Heart right ventricle (tissue), 16 donors: ENCODE measurements around the gene FUBP3. TPM values are rescaled to one million over a fixed set of nuclear protein-coding genes. Genes with fewer than 3 reads are reported as not detected.
"Not testable (repeated sequence)": the region's sequence is repeated elsewhere in the genome, so short reads cannot be mapped to it uniquely, and the experiment has no call there.

Source experiments
- ATAC-seq, 8 donors: fragments of 200-7000 bp; cut with Tn5 transposase; one replicate each; pipeline ENCODE4 v1.9.1; 2020; ENCODE audit warnings: mild to moderate bottlenecking in 8 of 8, moderate library complexity in 8 of 8, moderate number of reproducible peaks in 1 of 8
- DNase-seq, 2 donors: peaks; one replicate each; pipeline ENCODE4 v3.0.0-alpha.2; 2020
- H3K27ac ChIP-seq, 10 donors: fragments of 200-600 bp; sonication (generic) in 2 of 10; one replicate each; pipeline versions ENCODE4 v1.5.0 to v1.8.0; 2020 to 2022; ENCODE audit warnings: mild to moderate bottlenecking in 3 of 10
- H3K27me3 ChIP-seq, 7 donors: fragments of 200-600 bp; one replicate each; pipeline ENCODE4 v1.8.0; 2021 to 2022; ENCODE audit warnings: mild to moderate bottlenecking in 2 of 7
- H3K36me3 ChIP-seq, 9 donors: fragments of 200-600 bp; sonication (generic) in 1 of 9; one replicate each; pipeline versions ENCODE4 v1.5.0 to v1.8.0; 2020 to 2022; ENCODE audit warnings: mild to moderate bottlenecking in 2 of 9
- H3K4me1 ChIP-seq, 9 donors: fragments of 200-600 bp; sonication (generic) in 1 of 9; one replicate each; pipeline versions ENCODE4 v1.5.0 to v1.8.0; 2020 to 2022; ENCODE audit warnings: mild to moderate bottlenecking in 4 of 9
- H3K4me3 ChIP-seq, 10 donors: fragments of 200-600 bp; sonication (generic) in 2 of 10; one replicate each; pipeline versions ENCODE4 v1.5.0 to v1.8.0; 2020 to 2022; ENCODE audit warnings: mild to moderate bottlenecking in 7 of 10, moderate library complexity in 2 of 10
- H3K9me3 ChIP-seq, 11 donors: fragments of 200-600 bp in 10 of 11; sonication (generic) in 2 of 11; one replicate each; pipeline versions ENCODE4 v1.5.0 to v1.8.0; 2013 to 2022; ENCODE audit warnings: mild to moderate bottlenecking in 2 of 11, control low read depth in 1 of 11, moderate library complexity in 1 of 11
- WGBS, 2 donors: extraction: QIAGEN DNeasy Blood & Tissue Kit; methylation state at CpG; one replicate each; pipeline ENCODE4 v1.1.7; 2013; ENCODE audit warnings: inconsistent platforms in 1 of 2; 5-methylcytosine and 5-hydroxymethylcytosine counted together
- intact Hi-C, 10 donors: fragments of 100-400 bp; cut with DNase I; formaldehyde crosslinking; loops; one replicate each; pipeline versions ENCODE4 v1.11.1 to v1.14.2; 2022
- polyA plus RNA-seq, 2 donors: library from polyadenylated mRNA; stranded (reverse); fragments of 200-250 nt; gene quantifications; one replicate each; pipeline ENCODE4 v1.2.3, GENCODE V29; 2013
- total RNA-seq, 10 donors: library from RNA; stranded (reverse); fragmentation: NEBNext Ultra II Directional in 3 of 10; extraction: Animal tissue kit (Norgen Biotek cat#: 25700) in 3 of 10; gene quantifications; one replicate each; pipeline versions ENCODE4 v1.2.1 to v1.2.4, GENCODE V29; 2021 to 2023
- TF ChIP-seq, protein P1 (sequence below), 9 donors: fragments of 200-600 bp; sonication (generic) in 2 of 9; IDR thresholded peaks; one replicate each; pipeline versions ENCODE4 v1.5.0 to v1.8.0; 2021 to 2022; ENCODE audit warnings: antibody characterized with exemption in 9 of 9, mild to moderate bottlenecking in 5 of 9, moderate library complexity in 1 of 9
- donor health status: Arrhythmogenic right ventricular cardiomyopathy.
- donor health status: ischemic (EF 13 %, LVEDD 7.1; RV severe dilation, severe dysfunction).
- donor health status: healthy with polysubstance abuse.
- donor health status: DM: no; HTN: yes; CAD: no.
- donor health status: DM: no; HTN: no; CAD: no.
- donor health status: ischemic (EF 25% LVEDD 6.9; RV normal size, moderate dysfunction).
- donor health status: ischemic (EF 25% LVEDD 5.7; RV mildly dilated, moderate dysfunction).
- donor health status: healthy.
- donor health status: DM: yes; HTN: yes; CAD: no.
- donor health status: Ischemic cardiomyopathy.
- donor health status: ischemic (EF 35%, LVEDD 5.7; RV mildly dilated, moderate dysfunction).
- donor health status: nonischemic (EF 11% LVEDD 7.7; RV severe dilation, severe dysfunction).
- donor health status: DM: yes; HTN: yes; CAD: no.
- donor health status: PGD.
- donor health status: ischemic (EF 29% LVEDD 5.4; RV normal size, mild dysfunction).
- donor health status: nonischemic (EF 23%, LVEDD 6.1; RV moderate dilation, normal function).

Gene FUBP3
- total and polyA plus RNA-seq, 12 donors: 16.8 to 40.3 (median 26.9) TPM

DNA sequence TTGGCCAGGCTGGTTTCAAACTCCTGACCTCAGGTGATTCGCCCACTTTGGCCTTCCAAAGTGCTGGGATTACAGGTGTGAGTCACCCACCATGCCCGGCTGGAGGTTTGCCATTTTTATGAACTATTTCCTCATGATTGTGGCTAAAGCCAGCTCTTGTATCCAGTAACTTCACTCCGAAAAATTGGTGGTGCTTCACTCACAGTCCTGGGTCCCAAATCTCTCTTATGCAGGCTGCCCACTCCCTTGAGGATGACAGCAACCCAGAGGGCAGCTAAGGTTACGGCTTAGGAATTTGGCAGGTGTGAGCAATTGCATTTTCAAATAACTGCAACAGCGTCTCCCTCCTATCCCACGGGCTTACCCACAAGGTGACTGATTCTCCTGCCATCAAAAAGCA, 23.4 kb upstream of the FUBP3 start:
- no peaks in the 10 kb centered on the region for H3K4me1 ChIP-seq
- no peak for ATAC-seq
- H3K27ac ChIP-seq: no peak overlapping the region
- no peak for DNase-seq
- WGBS, 2 donors: 60 to 66% methylated on average over 6 of the region's 6 CpGs
- H3K27me3 ChIP-seq: peaks cover 0 to 17% (median 6%) of the 10 kb centered on the region in 7 donors
- H3K9me3 ChIP-seq: no peaks in the 10 kb centered on the region
- no peaks in the 10 kb centered on the region for H3K36me3 ChIP-seq
- intact Hi-C loops: no loop called here
- TF ChIP-seq, protein P1, sequence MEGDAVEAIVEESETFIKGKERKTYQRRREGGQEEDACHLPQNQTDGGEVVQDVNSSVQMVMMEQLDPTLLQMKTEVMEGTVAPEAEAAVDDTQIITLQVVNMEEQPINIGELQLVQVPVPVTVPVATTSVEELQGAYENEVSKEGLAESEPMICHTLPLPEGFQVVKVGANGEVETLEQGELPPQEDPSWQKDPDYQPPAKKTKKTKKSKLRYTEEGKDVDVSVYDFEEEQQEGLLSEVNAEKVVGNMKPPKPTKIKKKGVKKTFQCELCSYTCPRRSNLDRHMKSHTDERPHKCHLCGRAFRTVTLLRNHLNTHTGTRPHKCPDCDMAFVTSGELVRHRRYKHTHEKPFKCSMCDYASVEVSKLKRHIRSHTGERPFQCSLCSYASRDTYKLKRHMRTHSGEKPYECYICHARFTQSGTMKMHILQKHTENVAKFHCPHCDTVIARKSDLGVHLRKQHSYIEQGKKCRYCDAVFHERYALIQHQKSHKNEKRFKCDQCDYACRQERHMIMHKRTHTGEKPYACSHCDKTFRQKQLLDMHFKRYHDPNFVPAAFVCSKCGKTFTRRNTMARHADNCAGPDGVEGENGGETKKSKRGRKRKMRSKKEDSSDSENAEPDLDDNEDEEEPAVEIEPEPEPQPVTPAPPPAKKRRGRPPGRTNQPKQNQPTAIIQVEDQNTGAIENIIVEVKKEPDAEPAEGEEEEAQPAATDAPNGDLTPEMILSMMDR (IDR thresholded peaks at IDR 0.05): no peak
- no peak overlapping the region for H3K4me3 ChIP-seq

DNA sequence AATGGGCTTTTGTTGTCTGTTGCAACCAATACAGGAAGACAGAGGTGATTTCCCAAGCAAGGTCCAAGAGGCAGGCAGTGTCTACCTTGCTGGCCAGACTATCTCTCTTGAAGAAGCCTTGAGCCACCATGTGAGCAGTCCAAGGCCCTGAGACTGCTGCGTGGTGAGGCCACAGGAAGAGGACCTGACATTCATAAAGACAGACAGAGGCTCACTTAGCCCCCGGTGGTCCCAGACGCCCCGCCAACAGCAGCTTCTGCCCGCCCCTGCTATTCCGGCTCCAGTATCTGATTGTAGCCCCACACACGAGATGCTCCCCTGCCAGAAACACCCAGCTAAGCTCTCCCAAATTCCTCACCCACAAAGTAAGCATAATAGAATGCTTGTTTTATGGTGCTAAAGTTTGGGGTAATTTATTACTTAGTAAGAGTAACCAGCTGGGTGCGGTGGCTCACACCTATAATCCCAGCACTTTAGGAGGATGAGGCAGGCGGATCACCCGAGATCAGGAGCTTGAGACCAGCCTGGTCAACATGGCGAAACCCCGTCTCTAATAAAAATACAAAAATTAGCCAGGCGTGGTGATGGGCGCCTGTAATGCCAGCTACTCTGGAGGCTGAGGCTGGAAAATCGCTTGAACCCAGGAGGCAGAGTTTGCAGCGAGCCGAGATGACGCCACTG, 22.8 kb upstream of the FUBP3 start:
- H3K27me3 ChIP-seq: peaks cover 0 to 17% (median 6%) of the 10 kb centered on the region in 7 donors
- no peak overlapping the region for H3K4me3 ChIP-seq
- 78 to 85% methylated on average over 18 of the region's 18 CpGs for WGBS, 2 donors
- DNase-seq: no peak
- no peak overlapping the region for H3K27ac ChIP-seq
- H3K4me1 ChIP-seq: no peaks in the 10 kb centered on the region
- H3K9me3 ChIP-seq: no peaks in the 10 kb centered on the region
- intact Hi-C loops: no loop called here
- no peaks in the 10 kb centered on the region for H3K36me3 ChIP-seq
- TF ChIP-seq, protein P1 (IDR thresholded peaks at IDR 0.05): no peak
- no peak for ATAC-seq

DNA sequence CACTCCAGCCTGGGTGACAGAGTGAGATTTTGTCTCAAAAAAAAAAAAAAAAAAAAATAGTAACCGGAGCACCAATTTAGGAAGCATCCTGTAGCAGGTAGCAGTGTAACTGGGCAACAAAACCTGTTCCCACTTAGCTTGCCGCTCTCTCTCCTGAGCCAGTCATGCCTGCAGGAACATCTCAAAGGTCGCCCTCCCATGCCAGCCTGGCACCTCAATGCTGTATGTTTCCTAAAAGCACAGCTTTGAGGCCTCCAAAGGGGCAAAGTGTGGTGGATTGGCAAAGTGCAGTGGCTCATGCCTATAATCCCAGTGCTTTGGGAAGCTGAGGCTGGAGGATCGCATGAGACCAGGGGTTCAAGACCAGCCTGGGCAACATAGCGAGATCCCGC, 22.3 kb upstream of the FUBP3 start:
- intact Hi-C loops: no loop called here
- ATAC-seq: no peak
- H3K27ac ChIP-seq: no peak overlapping the region
- DNase-seq: no peak
- no peaks in the 10 kb centered on the region for H3K9me3 ChIP-seq
- H3K27me3 ChIP-seq: peaks cover 0 to 17% (median 6%) of the 10 kb centered on the region in 7 donors
- H3K4me1 ChIP-seq: no peaks in the 10 kb centered on the region
- TF ChIP-seq, protein P1 (IDR thresholded peaks at IDR 0.05): no peak
- WGBS, 2 donors: 92 to 96% methylated on average over 6 of the region's 6 CpGs
- no peaks in the 10 kb centered on the region for H3K36me3 ChIP-seq
- H3K4me3 ChIP-seq: no peak overlapping the region

DNA sequence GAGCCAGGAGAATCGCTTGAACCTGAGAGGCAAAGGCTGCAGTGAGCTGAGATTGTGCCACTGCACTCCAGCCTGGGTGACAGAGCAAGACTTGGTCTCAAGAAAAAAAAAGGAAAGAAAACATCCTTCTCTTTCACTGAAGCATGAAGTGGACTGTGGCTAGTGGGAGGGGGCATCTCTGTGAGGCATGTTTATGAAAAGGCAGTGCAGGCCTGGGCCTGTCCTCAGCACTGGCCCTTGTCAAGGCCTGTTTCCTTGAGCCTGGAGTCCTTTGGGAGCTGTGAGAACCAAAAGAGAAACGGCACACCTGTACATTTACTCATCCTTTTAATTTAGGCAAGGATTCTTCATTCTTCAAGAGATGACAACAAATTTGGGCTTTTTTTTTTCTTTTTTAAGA, 18.3 kb upstream of the FUBP3 start:
- no peaks in the 10 kb centered on the region for H3K4me1 ChIP-seq
- no peak for DNase-seq
- intact Hi-C loops: no loop called here
- no peaks in the 10 kb centered on the region for H3K9me3 ChIP-seq
- no peaks in the 10 kb centered on the region for H3K36me3 ChIP-seq
- TF ChIP-seq, protein P1 (IDR thresholded peaks at IDR 0.05): no peak
- H3K27ac ChIP-seq: no peak overlapping the region
- peaks cover 0 to 5% (median 0%) of the 10 kb centered on the region in 7 donors for H3K27me3 ChIP-seq
- no peak for ATAC-seq
- 73 to 88% methylated on average over 2 of the region's 2 CpGs for WGBS, 2 donors
- H3K4me3 ChIP-seq: no peak overlapping the region

DNA sequence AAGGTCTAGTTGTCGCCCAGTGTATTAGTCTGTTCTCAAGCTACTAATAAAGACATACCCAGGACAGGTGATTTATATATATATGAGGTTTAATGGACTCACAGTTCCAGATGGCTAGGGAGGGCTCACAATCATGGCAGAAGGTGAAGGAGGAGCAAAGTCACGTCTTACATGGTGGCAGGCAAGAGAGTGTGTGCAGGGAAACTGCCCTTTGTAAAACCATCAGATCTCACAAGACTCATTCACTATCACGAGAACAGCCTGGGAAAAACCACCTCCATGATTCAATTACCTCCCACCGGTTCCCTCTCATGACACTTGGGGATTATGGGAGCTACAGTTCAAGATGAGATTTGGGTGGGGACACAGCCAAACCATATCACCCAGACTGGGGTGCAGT, 16.9 kb upstream of the FUBP3 start:
- H3K27me3 ChIP-seq, intact Hi-C loops, H3K36me3 ChIP-seq, H3K9me3 ChIP-seq, ATAC-seq, H3K4me3 ChIP-seq, DNase-seq, H3K4me1 ChIP-seq, H3K27ac ChIP-seq: not testable (repeated sequence)
- 89% methylated on average over 4 of the region's 4 CpGs for WGBS, 2 donors
